CD1c-positive myeloid dendritic cell (primary cell): ENCODE data around the gene SPTBN4.
"Not testable (repeated sequence)": the region's sequence is repeated elsewhere in the genome, so short reads cannot be mapped to it uniquely, and the experiment has no call there.

Source experiments
- DNase-seq: peaks from one replicate; pipeline ENCODE4 v3.0.0-alpha.2; 2016; ENCODE audit errors: extremely low spot score

The SPTBN4 gene

GRCh38 chr19:40529093-40529954 is 62.5 kb downstream of the SPTBN4 start:
- peak; percentile 93 for DNase-seq

GRCh38 chr19:40530091-40530901 is 63.5 kb downstream of the SPTBN4 start:
- DNase-seq = no peak

- no peak for DNase-seq
Observed at GRCh38 chr19:40533508-40533907, 66.7 kb downstream of the SPTBN4 start.

GRCh38 chr19:40534148-40534547 is 67.3 kb downstream of the SPTBN4 start:
- DNase-seq = no peak

- DNase-seq = no peak
Observed at GRCh38 chr19:40539070-40539469, 72.3 kb downstream of the SPTBN4 start.

GRCh38 chr19:40542202-40542859 is 75.5 kb downstream of the SPTBN4 start:
- DNase-seq = no peak

GRCh38 chr19:40543029-40543597 is 76.3 kb downstream of the SPTBN4 start:
- no peak for DNase-seq

- not testable (repeated sequence) for DNase-seq
Observed at GRCh38 chr19:40546153-40546841, 79.5 kb downstream of the SPTBN4 start.

- DNase-seq = not testable (repeated sequence)
Observed at GRCh38 chr19:40547190-40547589, 80.4 kb downstream of the SPTBN4 start.

GRCh38 chr19:40547836-40548235 is 81.0 kb downstream of the SPTBN4 start:
- no peak for DNase-seq

- peak; percentile 73 for DNase-seq
Observed at GRCh38 chr19:40549007-40549708, 82.4 kb downstream of the SPTBN4 start.

GRCh38 chr19:40550951-40551350 is 84.2 kb downstream of the SPTBN4 start:
- DNase-seq = no peak

GRCh38 chr19:40552848-40553247 is 86.0 kb downstream of the SPTBN4 start:
- DNase-seq = no peak

- DNase-seq = no peak
Observed at GRCh38 chr19:40553885-40554857, 87.4 kb downstream of the SPTBN4 start.

- no peak for DNase-seq
Observed at GRCh38 chr19:40555978-40556689, 89.3 kb downstream of the SPTBN4 start.

- no peak for DNase-seq
Observed at GRCh38 chr19:40556953-40557530, 90.2 kb downstream of the SPTBN4 start.

GRCh38 chr19:40559394-40559793 is 92.6 kb downstream of the SPTBN4 start:
- DNase-seq = no peak

- DNase-seq = no peak
Observed at GRCh38 chr19:40560092-40560507, 93.3 kb downstream of the SPTBN4 start.
